ENCODE data around the gene MRPS16.

The MRPS16 gene

DNA sequence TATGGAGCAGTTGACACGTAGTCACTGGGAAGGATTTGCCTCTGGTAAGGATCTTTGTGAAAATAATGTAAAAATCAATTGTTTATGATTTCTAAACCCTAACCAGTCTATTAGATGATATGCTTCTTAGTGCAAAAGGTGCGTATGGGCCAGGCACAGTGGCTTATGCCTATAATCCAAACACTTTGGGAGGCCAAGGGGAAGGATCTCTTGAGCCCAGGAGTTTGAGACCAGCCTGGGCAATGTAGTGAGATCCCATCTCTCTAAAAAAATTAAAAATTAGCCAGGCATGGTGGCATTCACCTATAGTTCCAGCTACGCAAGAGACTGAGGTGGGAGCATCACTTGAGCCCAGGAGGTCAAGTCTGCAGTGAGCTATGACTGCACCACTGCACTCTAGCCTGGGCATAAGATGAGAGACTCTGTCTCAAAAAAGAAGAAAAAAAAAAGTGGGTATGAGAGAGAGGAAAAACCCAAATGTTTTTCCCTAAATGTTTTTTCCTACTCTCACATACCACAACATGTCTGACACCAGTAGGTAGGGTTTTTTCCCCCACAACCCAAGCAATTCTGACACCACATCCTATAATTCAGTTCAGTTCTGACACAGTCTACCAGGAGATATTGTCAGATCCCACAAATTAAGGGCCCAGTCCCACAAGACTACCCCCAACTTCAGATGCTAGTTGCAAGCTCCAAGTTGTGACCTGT lies 41.9 kb downstream of the MRPS16 start:
- H3K27ac ChIP-seq (ENCODE audit: low read depth, low read length), result no peak overlapping the region
- H3K9me2 ChIP-seq (replicated peaks; ENCODE audit: insufficient read depth, low read length), result no peaks in the 10 kb centered on the region
- TF ChIP-seq, protein P1, sequence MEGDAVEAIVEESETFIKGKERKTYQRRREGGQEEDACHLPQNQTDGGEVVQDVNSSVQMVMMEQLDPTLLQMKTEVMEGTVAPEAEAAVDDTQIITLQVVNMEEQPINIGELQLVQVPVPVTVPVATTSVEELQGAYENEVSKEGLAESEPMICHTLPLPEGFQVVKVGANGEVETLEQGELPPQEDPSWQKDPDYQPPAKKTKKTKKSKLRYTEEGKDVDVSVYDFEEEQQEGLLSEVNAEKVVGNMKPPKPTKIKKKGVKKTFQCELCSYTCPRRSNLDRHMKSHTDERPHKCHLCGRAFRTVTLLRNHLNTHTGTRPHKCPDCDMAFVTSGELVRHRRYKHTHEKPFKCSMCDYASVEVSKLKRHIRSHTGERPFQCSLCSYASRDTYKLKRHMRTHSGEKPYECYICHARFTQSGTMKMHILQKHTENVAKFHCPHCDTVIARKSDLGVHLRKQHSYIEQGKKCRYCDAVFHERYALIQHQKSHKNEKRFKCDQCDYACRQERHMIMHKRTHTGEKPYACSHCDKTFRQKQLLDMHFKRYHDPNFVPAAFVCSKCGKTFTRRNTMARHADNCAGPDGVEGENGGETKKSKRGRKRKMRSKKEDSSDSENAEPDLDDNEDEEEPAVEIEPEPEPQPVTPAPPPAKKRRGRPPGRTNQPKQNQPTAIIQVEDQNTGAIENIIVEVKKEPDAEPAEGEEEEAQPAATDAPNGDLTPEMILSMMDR (IDR thresholded peaks at IDR 0.05; ENCODE audit: insufficient read depth, low read length, poor library complexity, severe bottlenecking), result no peak
- TF ChIP-seq EZH2phosphoT487 (conservative IDR thresholded peaks at IDR 0.05; ENCODE audit: low read length), result no peak
- H3K36me3 ChIP-seq (ENCODE audit: low read length), result no peaks in the 10 kb centered on the region
- no peak overlapping the region for H3K4me2 ChIP-seq (ENCODE audit: low read depth, low read length, poor library complexity, severe bottlenecking)
- H2AFZ ChIP-seq (ENCODE audit: low read depth, low read length, severe bottlenecking), result no peak overlapping the region
- no peak overlapping the region for H3K4me3 ChIP-seq (ENCODE audit: insufficient read depth, low read length, poor library complexity, severe bottlenecking)
- H3K9ac ChIP-seq (ENCODE audit: low read length), result no peak overlapping the region
- H3F3A ChIP-seq (ENCODE audit: insufficient read depth), result no peaks in the 10 kb centered on the region
- H3K9me3 ChIP-seq (ENCODE audit: insufficient read depth, low read length), result no peaks in the 10 kb centered on the region
- no peaks in the 10 kb centered on the region for H3K79me2 ChIP-seq (ENCODE audit: insufficient read depth, low read length)
- no peaks in the 10 kb centered on the region for H4K20me1 ChIP-seq (ENCODE audit: low read depth, low read length)
- no peaks in the 10 kb centered on the region for H3K27me3 ChIP-seq (ENCODE audit: low read length)

DNA sequence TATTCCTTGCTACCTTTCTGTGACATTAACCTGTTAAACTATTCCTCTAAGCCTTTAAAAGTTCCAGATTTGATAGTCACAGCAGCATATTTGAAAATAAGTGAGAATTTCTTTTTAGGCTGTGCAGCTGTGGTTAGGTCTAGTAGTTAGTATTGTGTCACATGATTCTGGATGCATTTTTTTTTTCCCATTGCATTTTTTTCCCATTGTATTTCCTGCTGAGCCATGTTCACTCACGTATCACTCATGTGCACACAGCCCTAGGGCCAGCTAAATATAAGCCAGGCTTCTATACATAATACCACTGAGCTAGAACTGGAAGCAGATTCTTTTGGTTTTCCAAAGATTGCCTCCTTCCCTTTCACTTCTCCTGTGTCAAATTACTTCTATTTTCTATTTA lies 42.7 kb downstream of the MRPS16 start:
- H3K9me2 ChIP-seq (replicated peaks; ENCODE audit: insufficient read depth, low read length), result no peaks in the 10 kb centered on the region
- no peak overlapping the region for H3K27ac ChIP-seq (ENCODE audit: low read depth, low read length)
- TF ChIP-seq, protein P1 (IDR thresholded peaks at IDR 0.05; ENCODE audit: insufficient read depth, low read length, poor library complexity, severe bottlenecking), result no peak
- TF ChIP-seq EZH2phosphoT487 (conservative IDR thresholded peaks at IDR 0.05; ENCODE audit: low read length), result no peak

DNA sequence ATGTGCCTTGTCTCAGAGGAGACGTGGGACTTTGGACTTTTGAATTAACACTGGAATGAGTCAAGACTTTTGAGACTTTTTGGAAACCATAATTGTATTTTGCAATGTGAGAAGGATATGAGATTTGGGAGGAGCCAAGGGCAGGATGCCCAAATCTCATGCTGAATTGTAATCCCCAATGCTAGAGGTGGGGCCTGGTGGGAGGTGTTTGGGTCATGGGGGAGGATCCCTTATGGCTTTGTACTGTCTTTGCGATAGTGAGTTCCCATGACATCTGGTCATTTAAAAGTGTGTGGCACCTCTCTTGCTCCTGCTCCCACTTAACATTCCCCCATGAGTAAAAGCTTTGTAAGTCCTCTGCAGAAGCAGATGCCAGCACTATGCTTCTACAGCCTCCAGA lies 44.6 kb downstream of the MRPS16 start:
- Histone ChIP-seq H3K4me3 (ENCODE audit: insufficient read depth, low read length, poor library complexity, severe bottlenecking) (no peak overlapping the region), H3K4me2 (ENCODE audit: low read depth, low read length, poor library complexity, severe bottlenecking) (no peak overlapping the region), H3K27ac (ENCODE audit: low read depth, low read length) (no peak overlapping the region), H3K9me3 (ENCODE audit: insufficient read depth, low read length) (no peaks in the 10 kb centered on the region), H3K9ac (ENCODE audit: low read length) (no peak overlapping the region), H3K9me2 (replicated peaks; ENCODE audit: insufficient read depth, low read length) (no peaks in the 10 kb centered on the region), H3F3A (ENCODE audit: insufficient read depth) (no peaks in the 10 kb centered on the region), H3K79me2 (ENCODE audit: insufficient read depth, low read length) (no peaks in the 10 kb centered on the region), H3K27me3 (ENCODE audit: low read length) (no peaks in the 10 kb centered on the region), H3K36me3 (ENCODE audit: low read length) (no peaks in the 10 kb centered on the region), H2AFZ (ENCODE audit: low read depth, low read length, severe bottlenecking) (no peak overlapping the region), H4K20me1 (ENCODE audit: low read depth, low read length) (no peaks in the 10 kb centered on the region)
- TF ChIP-seq, protein P1 (IDR thresholded peaks at IDR 0.05; ENCODE audit: insufficient read depth, low read length, poor library complexity, severe bottlenecking), result no peak
- no peak for TF ChIP-seq EZH2phosphoT487 (conservative IDR thresholded peaks at IDR 0.05; ENCODE audit: low read length)

More for the DNA sequence above, 42.7 kb downstream of the MRPS16 start:
- Histone ChIP-seq H3K79me2 (ENCODE audit: insufficient read depth, low read length) (no peaks in the 10 kb centered on the region), H3F3A (ENCODE audit: insufficient read depth) (no peaks in the 10 kb centered on the region), H3K9me3 (ENCODE audit: insufficient read depth, low read length) (no peaks in the 10 kb centered on the region), H3K27me3 (ENCODE audit: low read length) (no peaks in the 10 kb centered on the region), H3K9ac (ENCODE audit: low read length) (no peak overlapping the region), H2AFZ (ENCODE audit: low read depth, low read length, severe bottlenecking) (no peak overlapping the region), H4K20me1 (ENCODE audit: low read depth, low read length) (no peaks in the 10 kb centered on the region), H3K4me3 (ENCODE audit: insufficient read depth, low read length, poor library complexity, severe bottlenecking) (no peak overlapping the region), H3K4me2 (ENCODE audit: low read depth, low read length, poor library complexity, severe bottlenecking) (no peak overlapping the region), H3K36me3 (ENCODE audit: low read length) (no peaks in the 10 kb centered on the region)
